ENCODE measurements around the gene NRARP.

DNA sequence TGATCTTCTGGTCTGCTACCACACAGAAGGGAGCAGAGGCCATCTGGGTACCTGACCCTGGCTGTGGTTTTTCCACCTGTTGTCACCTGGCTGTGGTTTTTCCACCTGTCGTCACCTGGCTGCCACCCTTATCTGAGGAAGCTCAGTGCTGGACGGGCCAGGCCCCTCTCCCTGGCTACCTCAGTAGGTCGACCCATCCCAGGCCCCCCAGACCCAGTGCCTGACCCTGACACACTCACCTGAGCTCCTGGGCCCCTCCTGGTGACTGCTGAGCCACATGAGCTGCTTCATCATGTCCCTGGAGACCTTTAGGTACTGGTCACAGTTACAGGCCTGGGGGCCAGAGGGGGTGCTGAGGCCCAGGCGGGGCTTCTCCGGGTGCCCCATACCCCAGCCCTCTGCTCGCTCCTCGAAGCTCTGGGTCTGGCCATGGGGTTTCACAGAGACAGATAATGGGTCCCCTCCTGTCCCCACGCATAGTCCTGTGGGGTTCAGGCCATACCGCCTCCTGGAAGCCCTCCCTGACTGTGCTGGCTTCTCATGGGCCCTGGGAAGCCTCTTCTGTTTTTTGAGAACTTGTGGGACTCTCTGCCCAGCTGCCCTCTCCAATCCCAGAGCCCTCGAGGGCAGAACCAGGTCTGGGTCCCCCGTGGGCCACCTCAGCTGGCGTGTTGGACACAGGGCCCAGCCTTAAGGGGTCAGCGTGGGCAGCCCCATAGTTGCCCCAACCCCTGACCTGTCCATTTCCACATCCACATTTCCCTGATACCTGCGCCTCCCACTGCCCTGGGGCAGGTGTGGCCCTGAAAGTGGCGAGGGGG, 7.5 kb upstream of the NRARP start:
- no peak for TF ChIP-seq BHLHE40 (IDR thresholded peaks at IDR 0.05; ENCODE audit: low read length)
- no peak for TF ChIP-seq ZSCAN20 (CRISPR knock-in tag; IDR thresholded peaks at IDR 0.05; ENCODE audit: borderline replicate concordance)
- TF ChIP-seq ZNF121 (CRISPR knock-in tag; IDR thresholded peaks at IDR 0.05), result no peak
- TF ChIP-seq AKAP8 (CRISPR knock-in tag; IDR thresholded peaks at IDR 0.05), result no peak
- TF ChIP-seq ZSCAN22 (CRISPR knock-in tag; IDR thresholded peaks at IDR 0.05), result no peak
- no peak for TF ChIP-seq NBN (conservative IDR thresholded peaks at IDR 0.05)
- no peak for TF ChIP-seq ZNF567 (CRISPR knock-in tag; IDR thresholded peaks at IDR 0.05; ENCODE audit: borderline replicate concordance)
- TF ChIP-seq CTCF (CRISPR knock-in tag; IDR thresholded peaks at IDR 0.05), result no peak
- no peak for TF ChIP-seq TAF1 (CRISPR knock-in tag; IDR thresholded peaks at IDR 0.05)
- no peak for TF ChIP-seq ZFP90 (CRISPR knock-in tag; IDR thresholded peaks at IDR 0.05; ENCODE audit: borderline replicate concordance)
- no peak for TF ChIP-seq SKIL (CRISPR knock-in tag; IDR thresholded peaks at IDR 0.05; ENCODE audit: borderline replicate concordance)
- TF ChIP-seq, protein P1, sequence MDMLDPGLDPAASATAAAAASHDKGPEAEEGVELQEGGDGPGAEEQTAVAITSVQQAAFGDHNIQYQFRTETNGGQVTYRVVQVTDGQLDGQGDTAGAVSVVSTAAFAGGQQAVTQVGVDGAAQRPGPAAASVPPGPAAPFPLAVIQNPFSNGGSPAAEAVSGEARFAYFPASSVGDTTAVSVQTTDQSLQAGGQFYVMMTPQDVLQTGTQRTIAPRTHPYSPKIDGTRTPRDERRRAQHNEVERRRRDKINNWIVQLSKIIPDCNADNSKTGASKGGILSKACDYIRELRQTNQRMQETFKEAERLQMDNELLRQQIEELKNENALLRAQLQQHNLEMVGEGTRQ (IDR thresholded peaks at IDR 0.05; ENCODE audit: low read depth, low read length), result no peak
- TF ChIP-seq, protein P1 (CRISPR knock-in tag; IDR thresholded peaks at IDR 0.05; ENCODE audit: borderline replicate concordance), result no peak
- no peak for TF ChIP-seq ZNF747 (CRISPR knock-in tag; IDR thresholded peaks at IDR 0.05; ENCODE audit: borderline replicate concordance)
- no peak for TF ChIP-seq ZNF274 (CRISPR knock-in tag; IDR thresholded peaks at IDR 0.05)
